Liver (tissue), 9 donors: ENCODE results near the gene C1S. TPM values are rescaled to one million over a fixed set of nuclear protein-coding genes. Genes with fewer than 3 reads are reported as not detected.
"Not testable (repeated sequence)": the region's sequence is repeated elsewhere in the genome, so short reads cannot be mapped to it uniquely, and the experiment has no call there.

Experiments used
- DNase-seq: peaks from one replicate; pipeline ENCODE4 v3.0.0-alpha.2; 2017; ENCODE audit warnings: low spot score
- H3K27ac ChIP-seq, 2 donors: one replicate each; pipeline ENCODE4 v1.7.0; 2013; ENCODE audit warnings: inconsistent platforms in 2 of 2, low read length in 2 of 2, control low read depth in 1 of 2, low read depth in 1 of 2, mild to moderate bottlenecking in 1 of 2
- H3K27me3 ChIP-seq, 4 donors: one replicate each; pipeline versions ENCODE4 v1.6.1 to v1.7.0; 2013; ENCODE audit warnings: low read length in 3 of 4, inconsistent platforms in 1 of 4, mild to moderate bottlenecking in 1 of 4, moderate library complexity in 1 of 4; ENCODE audit not compliant: control insufficient read depth in 4 of 4, insufficient read depth in 4 of 4
- H3K36me3 ChIP-seq, 4 donors: one replicate each; pipeline versions ENCODE4 v1.6.1 to v1.7.0; 2013; ENCODE audit warnings: low read length in 3 of 4, mild to moderate bottlenecking in 3 of 4, low read depth in 1 of 4, moderate library complexity in 1 of 4; ENCODE audit not compliant: control insufficient read depth in 4 of 4, insufficient read depth in 3 of 4
- H3K4me1 ChIP-seq, 4 donors: one replicate each; pipeline versions ENCODE4 v1.6.1 to v1.7.0; 2013; ENCODE audit warnings: low read length in 3 of 4, mild to moderate bottlenecking in 3 of 4, moderate library complexity in 1 of 4; ENCODE audit not compliant: control insufficient read depth in 4 of 4, insufficient read depth in 4 of 4
- H3K4me3 ChIP-seq, 3 donors: one replicate each; pipeline versions ENCODE4 v1.6.1 to v1.7.0; 2013; ENCODE audit warnings: low read length in 3 of 3, control low read depth in 1 of 3, low read depth in 1 of 3, mild to moderate bottlenecking in 1 of 3
- H3K9ac ChIP-seq, 2 donors: one replicate each; pipeline ENCODE4 v1.7.0; 2013; ENCODE audit warnings: low read length in 2 of 2, mild to moderate bottlenecking in 2 of 2, moderate library complexity in 2 of 2, control low read depth in 1 of 2, low read depth in 1 of 2
- H3K9me3 ChIP-seq, 4 donors: one replicate each; pipeline versions ENCODE4 v1.6.1 to v1.7.0; 2013; ENCODE audit warnings: low read length in 3 of 4; ENCODE audit not compliant: control insufficient read depth in 4 of 4
- ATF3 ChIP-seq: IDR thresholded peaks from 2 replicates; pipeline ENCODE4 v1.6.1; 2016; ENCODE audit warnings: antibody characterized with exemption
- EGR1 ChIP-seq, 2 donors: IDR thresholded peaks; 2 replicates each; pipeline ENCODE4 v1.6.1; 2016 to 2018; ENCODE audit warnings: antibody characterized with exemption in 2 of 2, low read depth in 2 of 2
- FOXA1 ChIP-seq: IDR thresholded peaks from 2 replicates; pipeline ENCODE4 v1.6.1; 2016; ENCODE audit warnings: antibody characterized with exemption
- FOXA2 ChIP-seq: IDR thresholded peaks from 2 replicates; pipeline ENCODE4 v1.6.1; 2016; ENCODE audit warnings: antibody characterized with exemption
- GABPA ChIP-seq, 2 donors: IDR thresholded peaks in 1 of 2; conservative IDR thresholded peaks in 1 of 2; 2 replicates each; pipeline ENCODE4 v1.6.1; 2016; ENCODE audit warnings: antibody characterized with exemption in 2 of 2, mild to moderate bottlenecking in 1 of 2, moderate library complexity in 1 of 2
- HNF4G ChIP-seq: IDR thresholded peaks from 2 replicates; pipeline ENCODE4 v1.6.1; 2016; ENCODE audit warnings: antibody characterized with exemption
- JUND ChIP-seq, 2 donors: IDR thresholded peaks; 2 replicates each; pipeline ENCODE4 v1.6.1; 2016; ENCODE audit warnings: antibody characterized with exemption in 2 of 2
- NR2F2 ChIP-seq: IDR thresholded peaks from 2 replicates; pipeline ENCODE4 v1.6.1; 2016; ENCODE audit warnings: antibody characterized with exemption
- RAD21 ChIP-seq, 2 donors: IDR thresholded peaks; 2 replicates each; pipeline ENCODE4 v1.6.1; 2016; ENCODE audit warnings: antibody characterized with exemption in 2 of 2, mild to moderate bottlenecking in 2 of 2
- RXRA ChIP-seq, 2 donors: IDR thresholded peaks; 2 replicates each; pipeline ENCODE4 v1.6.1; 2017 to 2018; ENCODE audit warnings: antibody characterized with exemption in 2 of 2, mild to moderate bottlenecking in 1 of 2
- TAF1 ChIP-seq: conservative IDR thresholded peaks from 2 replicates; pipeline ENCODE4 v1.6.1; 2016; ENCODE audit warnings: antibody characterized with exemption, mild to moderate bottlenecking
- WGBS: extraction: QIAGEN DNeasy Blood & Tissue Kit; methylation state at CpG from one replicate; pipeline ENCODE4 v1.1.7; 2013; 5-methylcytosine and 5-hydroxymethylcytosine counted together
- polyA plus RNA-seq, 2 donors: library from polyadenylated mRNA; stranded (reverse) in 1 of 2; unstranded in 1 of 2; fragments of 200-250 nt in 1 of 2; fragments of >200 nt in 1 of 2; fragmentation: Nextera tagmentation in 1 of 2; extraction: Ambion mirVana in 1 of 2; gene quantifications; one replicate each; pipeline versions ENCODE4 v1.2.1 to v1.2.3, GENCODE V29; 2013 to 2015
- total RNA-seq, 2 donors: library from RNA; depleted of rRNA; stranded (reverse); fragments of >200 nt; gene quantifications; one replicate each; pipeline ENCODE4 v1.2.3, GENCODE V29; 2014
- TF ChIP-seq, protein P1 (sequence below): fragments of 150-350 bp; IDR thresholded peaks from 2 replicates; pipeline ENCODE4 v1.5.1; 2017; ENCODE audit warnings: improper control_type of control experiment, low read depth, low read length; ENCODE audit not compliant: missing input control
- donor health status: healthy.
- donor health status: healthy.
- donor health status: healthy.
- donor health status: healthy.
- donor health status: healthy.

The C1S gene
- total and polyA plus RNA-seq, 4 donors, result 267 to 2,029 (median 1,568) TPM

DNA sequence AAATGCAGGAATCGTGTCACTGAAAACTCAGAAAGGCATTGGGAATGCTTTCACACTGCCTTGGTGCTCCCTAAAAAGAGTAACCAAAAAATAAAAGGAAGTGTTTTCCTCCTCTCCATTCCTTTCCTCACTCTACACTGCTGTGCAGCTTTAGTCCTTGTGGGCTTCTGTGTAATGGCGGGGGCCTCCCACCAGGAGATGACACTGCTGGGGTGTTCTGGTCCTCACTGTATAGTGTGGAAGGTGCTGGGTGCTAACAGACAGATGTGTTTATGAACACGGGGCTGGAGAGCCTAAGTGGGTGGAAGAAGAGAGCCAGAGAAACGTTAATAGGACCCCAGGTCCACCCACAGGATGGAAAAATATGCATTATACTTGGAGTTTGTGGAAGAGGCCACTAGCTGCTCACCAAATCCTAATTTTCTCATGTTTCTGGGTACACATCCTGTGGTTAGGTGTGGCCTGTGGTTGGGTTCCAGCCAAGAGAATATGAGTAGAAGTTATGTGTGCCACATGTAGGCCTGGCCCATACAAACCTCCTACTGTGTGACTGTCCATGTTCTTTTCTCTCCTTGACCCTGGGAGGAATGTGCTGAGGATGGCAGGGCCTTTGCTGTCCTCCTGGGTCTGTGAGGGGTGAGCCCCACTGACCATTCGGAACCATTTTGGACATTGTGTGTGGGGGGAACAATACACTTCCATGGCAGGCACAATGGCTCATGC, 14.0 kb upstream of the C1S start:
- H3K27me3 ChIP-seq, result no peaks in the 10 kb centered on the region
- no peaks in the 10 kb centered on the region for H3K36me3 ChIP-seq
- no peak overlapping the region for H3K27ac ChIP-seq
- no peaks in the 10 kb centered on the region for H3K4me1 ChIP-seq
- H3K9ac ChIP-seq, result no peak overlapping the region
- DNase-seq, result no peak
- TF ChIP-seq JUND (IDR thresholded peaks at IDR 0.05), result no peak
- no peak for TF ChIP-seq EGR1 (IDR thresholded peaks at IDR 0.05; ENCODE audit: low read depth in 2 of 2)
- TF ChIP-seq, protein P1, sequence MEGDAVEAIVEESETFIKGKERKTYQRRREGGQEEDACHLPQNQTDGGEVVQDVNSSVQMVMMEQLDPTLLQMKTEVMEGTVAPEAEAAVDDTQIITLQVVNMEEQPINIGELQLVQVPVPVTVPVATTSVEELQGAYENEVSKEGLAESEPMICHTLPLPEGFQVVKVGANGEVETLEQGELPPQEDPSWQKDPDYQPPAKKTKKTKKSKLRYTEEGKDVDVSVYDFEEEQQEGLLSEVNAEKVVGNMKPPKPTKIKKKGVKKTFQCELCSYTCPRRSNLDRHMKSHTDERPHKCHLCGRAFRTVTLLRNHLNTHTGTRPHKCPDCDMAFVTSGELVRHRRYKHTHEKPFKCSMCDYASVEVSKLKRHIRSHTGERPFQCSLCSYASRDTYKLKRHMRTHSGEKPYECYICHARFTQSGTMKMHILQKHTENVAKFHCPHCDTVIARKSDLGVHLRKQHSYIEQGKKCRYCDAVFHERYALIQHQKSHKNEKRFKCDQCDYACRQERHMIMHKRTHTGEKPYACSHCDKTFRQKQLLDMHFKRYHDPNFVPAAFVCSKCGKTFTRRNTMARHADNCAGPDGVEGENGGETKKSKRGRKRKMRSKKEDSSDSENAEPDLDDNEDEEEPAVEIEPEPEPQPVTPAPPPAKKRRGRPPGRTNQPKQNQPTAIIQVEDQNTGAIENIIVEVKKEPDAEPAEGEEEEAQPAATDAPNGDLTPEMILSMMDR, result no peak
- no peak for TF ChIP-seq ATF3
- TF ChIP-seq GABPA (IDR thresholded peaks at IDR 0.05 in 1 of 2, conservative IDR thresholded peaks at IDR 0.05 in 1 of 2), result no peak
- TF ChIP-seq FOXA1, result no peak
- no peak for TF ChIP-seq TAF1
- TF ChIP-seq HNF4G, result no peak
- TF ChIP-seq RAD21 (IDR thresholded peaks at IDR 0.05), result no peak
- TF ChIP-seq FOXA2, result no peak
- no peak for TF ChIP-seq RXRA (IDR thresholded peaks at IDR 0.05)
- TF ChIP-seq NR2F2, result no peak
- H3K9me3 ChIP-seq, result no peaks in the 10 kb centered on the region
- no peak overlapping the region for H3K4me3 ChIP-seq
- 94% methylated on average over 5 of the region's 5 CpGs for WGBS

- no peaks in the 10 kb centered on the region for H3K36me3 ChIP-seq
- H3K27me3 ChIP-seq, result no peaks in the 10 kb centered on the region
- 69% methylated on average over 5 of the region's 5 CpGs for WGBS
- TF ChIP-seq NR2F2 (peak; percentile 44), GABPA (IDR thresholded peaks at IDR 0.05 in 1 of 2, conservative IDR thresholded peaks at IDR 0.05 in 1 of 2) (no peak)
- no peak overlapping the region for H3K27ac ChIP-seq
- H3K9ac ChIP-seq, result no peak overlapping the region
- DNase-seq, result no peak
- H3K4me3 ChIP-seq, result no peak overlapping the region
- no peaks in the 10 kb centered on the region for H3K9me3 ChIP-seq
- H3K4me1 ChIP-seq, result no peaks in the 10 kb centered on the region
Observed at GRCh38 chr12:7047306-7047705, 13.2 kb upstream of the C1S start.

DNA sequence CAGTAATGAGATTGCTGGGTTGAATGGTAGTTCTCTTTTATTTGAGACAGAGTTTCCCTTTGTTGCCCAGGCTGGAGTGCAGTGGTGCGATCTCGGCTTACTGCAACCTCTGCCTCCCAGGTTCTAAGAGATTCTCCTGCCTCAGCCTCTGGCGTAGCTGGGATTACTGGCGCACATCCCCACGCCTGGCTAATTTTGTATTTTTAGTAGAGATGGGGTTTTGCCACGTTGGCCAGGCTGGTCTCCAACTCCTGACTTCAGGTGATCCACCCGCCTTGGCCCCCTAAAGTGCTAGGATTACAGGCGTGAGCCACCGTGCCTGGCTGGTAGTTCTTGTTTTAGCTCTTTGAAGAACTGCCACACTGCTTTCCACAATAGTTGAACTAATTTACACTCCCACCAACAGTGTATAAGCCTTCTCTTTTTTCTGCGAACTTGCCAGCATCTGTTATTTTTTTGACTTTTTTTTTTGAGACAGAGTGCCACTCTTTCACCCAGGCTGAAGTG, 11.0 kb upstream of the C1S start:
- H3K4me3 ChIP-seq, H3K27me3 ChIP-seq, H3K9ac ChIP-seq, H3K4me1 ChIP-seq, H3K9me3 ChIP-seq, H3K27ac ChIP-seq, H3K36me3 ChIP-seq, DNase-seq: not testable (repeated sequence)
- WGBS, result 96% methylated on average over 10 of the region's 10 CpGs

DNA sequence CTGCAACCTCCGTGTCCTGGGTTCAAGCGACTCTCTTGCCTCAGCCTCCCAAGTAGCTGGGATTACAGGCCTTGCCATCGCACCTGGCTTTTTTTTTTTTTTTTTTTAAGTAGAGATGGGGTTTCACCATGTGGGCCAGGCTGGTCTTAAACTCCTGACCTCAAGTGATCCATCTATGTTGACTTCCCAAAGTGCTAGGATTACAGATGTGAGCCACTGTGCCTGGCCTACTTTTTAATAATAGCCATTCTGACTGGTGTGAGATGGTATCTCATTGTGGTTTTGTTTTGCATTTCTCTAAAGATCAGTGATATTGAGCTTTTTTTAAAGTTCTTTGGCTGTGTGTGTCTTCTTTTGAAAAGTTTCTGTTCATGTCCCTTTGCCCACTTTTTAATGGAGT, 10.5 kb upstream of the C1S start:
- H3K36me3 ChIP-seq, H3K9me3 ChIP-seq, H3K4me3 ChIP-seq, H3K27me3 ChIP-seq, H3K4me1 ChIP-seq, H3K27ac ChIP-seq, DNase-seq, H3K9ac ChIP-seq: not testable (repeated sequence)
- WGBS, result 96% methylated on average over 3 of the region's 3 CpGs
